Measurements from ENCODE around the gene PQBP1.
A peak's percentile ranks its signal among the peaks of the same experiment; 100 is the strongest.
"Not testable (repeated sequence)": the region's sequence is repeated elsewhere in the genome, so short reads cannot be mapped to it uniquely, and the experiment has no call there.

The PQBP1 gene, protein sequence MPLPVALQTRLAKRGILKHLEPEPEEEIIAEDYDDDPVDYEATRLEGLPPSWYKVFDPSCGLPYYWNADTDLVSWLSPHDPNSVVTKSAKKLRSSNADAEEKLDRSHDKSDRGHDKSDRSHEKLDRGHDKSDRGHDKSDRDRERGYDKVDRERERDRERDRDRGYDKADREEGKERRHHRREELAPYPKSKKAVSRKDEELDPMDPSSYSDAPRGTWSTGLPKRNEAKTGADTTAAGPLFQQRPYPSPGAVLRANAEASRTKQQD

DNA sequence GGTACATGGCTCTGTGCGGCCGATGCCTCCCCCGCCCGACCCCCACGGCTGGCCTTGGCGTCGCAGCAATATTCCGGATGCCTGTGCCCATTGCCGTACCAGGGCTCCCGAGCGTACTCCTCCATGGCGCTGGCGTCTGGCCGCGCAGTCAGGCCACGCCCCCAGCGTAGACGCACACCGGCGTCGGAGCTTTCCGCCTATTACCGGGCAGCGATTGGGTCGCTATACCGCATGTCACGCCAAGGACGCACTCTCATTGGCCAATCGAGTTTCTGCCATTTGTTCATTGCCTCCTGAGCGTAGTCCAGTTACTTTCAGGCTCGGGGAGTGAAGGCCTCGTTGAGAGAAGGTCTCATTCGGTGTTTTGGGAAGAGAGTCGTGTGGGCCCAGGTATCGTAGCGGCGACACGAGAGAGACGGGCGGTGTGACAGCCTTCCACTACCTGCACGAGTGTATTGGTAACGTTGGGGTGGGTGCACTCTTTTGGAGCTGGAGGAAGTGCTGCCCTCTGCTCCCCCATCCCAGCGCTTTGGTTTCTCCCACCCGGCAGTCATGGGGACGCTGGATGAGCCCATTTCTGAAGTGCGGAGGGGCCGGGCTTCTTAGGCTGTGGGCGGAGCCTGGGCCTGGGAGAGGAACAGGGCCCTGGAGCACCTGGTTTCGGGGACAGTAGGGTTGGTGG is at the start of gene PQBP1, which contains the start of gene TIMM17B:
TSS of gene PQBP1 (plus strand) at position 306 of the 682 bp plus-strand sequence. CDS start 580 bp downstream, outside the sequence.
TSS of gene TIMM17B (minus strand) at position 144 of the 682 bp plus-strand sequence. CDS start at position 125, 19 bp downstream.
- DNase-seq, result peak; percentile 75

DNA sequence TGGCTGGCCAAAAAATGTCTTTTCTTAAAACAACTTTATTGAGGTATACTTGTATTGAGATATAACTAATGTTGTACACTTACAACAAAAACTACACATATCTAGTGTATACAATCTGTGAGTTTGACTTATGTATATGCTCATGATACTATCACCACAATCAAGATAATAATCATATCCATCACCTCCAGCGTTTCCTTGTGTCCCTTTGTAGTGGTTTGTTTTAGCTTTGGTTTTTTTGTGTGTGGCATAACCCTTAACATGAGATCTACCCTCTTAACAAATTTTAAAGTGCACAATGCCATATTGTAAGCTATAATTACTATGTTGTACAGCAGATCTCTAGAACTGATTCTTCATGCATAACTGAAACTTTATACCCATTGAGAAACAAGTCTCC is 48.9 kb upstream of the PQBP1 start:
- no peak for DNase-seq

DNA sequence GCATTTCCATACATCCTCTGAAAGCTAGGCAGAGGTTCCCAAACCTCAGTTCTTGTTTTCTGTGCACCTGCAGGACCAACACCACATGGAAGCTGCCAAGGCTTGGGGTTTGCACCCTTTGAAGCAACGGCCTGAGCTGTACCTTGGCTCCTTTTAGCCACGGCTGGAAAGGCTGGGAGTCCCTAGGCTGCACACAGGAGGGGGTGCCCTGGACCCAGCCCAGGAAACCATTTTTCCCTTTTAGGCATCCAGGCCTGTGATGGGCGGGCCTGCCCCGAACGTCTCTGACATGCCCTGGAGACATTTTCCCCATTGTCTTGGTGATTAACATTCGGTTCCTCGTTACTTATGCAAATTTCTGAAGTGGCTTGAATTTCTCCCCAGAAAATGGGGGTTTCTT is 44.9 kb upstream of the PQBP1 start:
- DNase-seq, result no peak

DNA sequence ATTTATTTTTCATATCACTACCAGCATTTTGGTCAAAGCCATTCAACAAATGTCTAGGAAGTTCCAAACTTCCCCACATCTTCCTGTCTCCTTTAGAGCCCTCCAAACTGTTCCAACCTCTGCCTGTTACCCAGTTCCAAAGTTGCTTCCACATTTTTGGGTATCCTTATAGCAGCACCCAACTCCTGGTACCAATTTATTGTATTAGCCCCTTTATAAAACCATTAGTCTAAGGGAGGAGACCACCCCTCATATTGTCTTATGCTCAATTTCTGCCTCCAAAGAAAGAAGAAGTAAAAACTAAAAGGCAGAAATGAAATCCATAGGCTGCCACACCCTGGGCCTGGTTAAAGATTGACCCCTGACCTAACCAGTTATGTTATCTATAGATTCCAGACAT is 44.2 kb upstream of the PQBP1 start:
- not testable (repeated sequence) for DNase-seq

DNA sequence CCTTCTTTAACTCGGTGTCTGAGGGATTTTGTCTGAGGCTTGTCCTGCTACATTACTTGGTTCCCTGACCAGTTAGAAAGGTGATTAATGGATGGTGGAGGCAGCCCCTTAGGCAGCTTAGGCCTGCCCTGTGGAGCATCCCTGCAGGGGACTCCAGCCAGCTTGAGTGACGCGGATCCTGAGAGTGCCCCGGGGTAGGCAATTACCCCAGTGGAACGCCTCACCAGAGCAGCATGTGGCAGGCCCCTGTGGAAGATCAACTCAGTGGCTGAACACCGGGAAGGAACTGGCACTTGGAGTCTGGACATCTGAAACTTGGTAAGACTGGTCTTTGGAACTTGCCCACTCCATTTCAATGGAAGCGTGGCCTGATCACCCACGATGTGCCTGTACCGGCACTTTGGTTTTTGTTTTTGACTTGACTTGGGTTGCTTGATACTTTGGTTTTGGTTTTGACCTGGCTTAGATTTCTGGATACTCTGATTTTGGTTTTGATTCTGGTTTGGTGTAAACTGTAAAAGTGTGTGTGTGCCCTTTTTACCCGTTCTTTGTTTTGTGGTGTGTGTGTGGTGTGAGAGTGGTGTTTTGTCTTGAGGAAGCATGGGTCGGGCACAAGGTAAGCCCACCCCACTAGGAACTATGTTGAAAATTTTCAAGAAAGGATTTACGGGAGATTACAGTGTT is 43.5 kb upstream of the PQBP1 start:
- not testable (repeated sequence) for DNase-seq

DNA sequence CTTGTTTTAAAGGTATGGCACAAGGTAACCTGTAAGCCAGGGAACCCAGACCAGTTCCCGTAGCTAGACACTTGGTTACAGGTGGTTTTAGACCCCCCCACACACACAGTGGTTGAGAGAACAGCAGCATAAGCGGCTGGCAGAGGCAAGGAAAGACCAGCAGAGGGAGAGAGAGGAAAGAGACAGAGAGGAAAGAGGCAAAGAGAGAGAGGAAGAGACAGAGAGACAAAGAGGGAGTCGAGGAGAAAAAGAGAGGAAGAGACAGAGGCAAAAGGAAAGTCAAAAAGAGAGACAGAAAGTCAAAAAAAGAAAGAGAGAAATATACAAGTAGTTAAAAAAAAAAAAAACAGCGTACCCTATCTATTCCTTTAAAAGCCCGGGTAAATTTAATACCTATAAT is 42.8 kb upstream of the PQBP1 start:
- no peak for DNase-seq

DNA sequence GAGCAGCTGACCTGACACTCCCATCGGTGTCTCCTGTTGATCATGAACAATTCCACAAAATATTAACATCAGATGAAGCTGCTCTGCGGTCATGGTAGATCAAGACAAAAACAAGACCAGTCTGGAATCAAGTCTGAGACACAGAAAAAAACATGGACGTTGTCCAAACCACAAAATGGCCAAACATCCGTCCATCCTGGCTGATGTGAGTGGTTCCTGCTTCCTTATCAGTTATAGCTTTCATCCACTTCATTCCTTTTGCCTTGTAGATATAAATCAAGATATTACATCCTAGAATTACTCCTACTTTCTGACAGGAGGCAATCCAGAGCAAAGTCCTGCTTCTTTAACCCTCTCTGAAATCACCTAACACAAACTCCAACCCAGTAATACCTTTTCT is 33.5 kb upstream of the PQBP1 start:
- no peak for DNase-seq

DNA sequence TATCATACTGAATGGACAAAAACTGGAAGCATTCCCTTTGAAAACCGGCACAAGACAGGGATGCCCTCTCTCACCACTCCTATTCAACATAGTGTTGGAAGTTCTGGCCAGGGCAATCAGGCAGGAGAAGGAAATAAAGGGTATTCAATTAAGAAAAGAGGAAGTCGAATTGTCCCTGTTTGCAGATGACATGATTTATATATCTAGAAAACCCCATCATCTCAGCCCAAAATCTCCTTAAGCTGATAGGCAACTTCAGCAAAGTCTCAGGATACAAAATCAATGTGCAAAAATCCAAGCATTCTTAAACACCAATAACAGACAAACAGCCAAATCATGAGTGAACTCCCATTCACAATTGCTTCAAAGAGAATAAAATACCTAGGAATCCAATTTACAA is 25.7 kb upstream of the PQBP1 start:
- DNase-seq, result not testable (repeated sequence)

DNA sequence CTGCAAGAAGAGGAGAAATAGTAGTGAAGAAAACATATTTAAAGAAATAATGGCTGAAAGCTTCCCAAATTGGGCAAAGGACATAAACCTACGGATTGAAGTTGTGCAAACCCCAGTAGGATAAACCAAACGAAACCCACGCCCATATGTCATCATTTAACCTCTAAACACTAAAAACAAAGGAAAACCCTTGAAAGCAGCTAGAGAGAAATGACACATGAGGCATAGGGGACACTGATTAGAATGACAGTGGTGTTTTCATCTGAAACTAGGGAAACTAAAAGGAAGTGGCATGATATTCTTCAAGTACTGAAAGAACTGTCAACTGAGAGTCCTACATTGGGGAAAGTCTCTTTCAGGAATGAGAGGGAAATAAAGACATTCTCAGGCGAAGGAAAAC is 20.8 kb upstream of the PQBP1 start:
- DNase-seq, result not testable (repeated sequence)

DNA sequence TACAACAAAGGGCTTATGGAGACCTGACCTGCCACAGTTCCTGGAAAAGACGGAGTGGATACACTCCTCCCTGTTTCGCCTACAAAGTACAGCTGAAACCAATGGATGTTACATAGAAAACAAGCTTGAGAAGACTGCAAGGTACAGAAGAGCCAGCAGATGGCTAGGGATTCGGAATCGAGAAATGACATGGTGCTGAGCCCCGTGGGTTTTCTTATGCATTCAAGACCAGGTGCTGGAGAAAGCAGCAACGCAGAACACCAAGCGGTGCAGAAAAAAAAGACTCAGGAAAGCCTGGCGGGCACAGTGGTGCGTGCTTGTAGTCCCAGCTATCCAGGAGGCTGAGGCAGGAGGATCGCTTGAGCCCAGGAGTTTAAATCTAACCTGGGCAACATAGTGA is 14.0 kb upstream of the PQBP1 start:
- DNase-seq, result no peak

DNA sequence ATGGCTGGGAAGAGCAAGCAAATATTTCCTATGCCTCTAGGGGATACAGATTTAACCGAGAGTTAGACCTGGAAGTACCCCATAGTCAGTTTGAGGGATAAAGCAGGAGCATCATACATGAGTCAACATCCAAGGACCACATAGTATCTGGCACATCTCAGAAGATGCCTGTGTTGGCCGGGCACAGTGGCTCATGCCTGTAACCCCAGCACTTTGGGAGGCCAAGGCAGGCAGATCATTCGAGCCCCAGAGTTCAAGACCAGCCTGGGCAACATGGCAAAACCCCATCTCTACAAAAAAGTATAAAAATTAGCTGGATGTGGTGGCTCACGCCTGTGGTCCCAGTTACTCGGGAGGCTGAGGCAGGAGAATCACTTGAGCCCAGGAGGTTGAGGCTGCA is 11.1 kb upstream of the PQBP1 start:
- not testable (repeated sequence) for DNase-seq

DNA sequence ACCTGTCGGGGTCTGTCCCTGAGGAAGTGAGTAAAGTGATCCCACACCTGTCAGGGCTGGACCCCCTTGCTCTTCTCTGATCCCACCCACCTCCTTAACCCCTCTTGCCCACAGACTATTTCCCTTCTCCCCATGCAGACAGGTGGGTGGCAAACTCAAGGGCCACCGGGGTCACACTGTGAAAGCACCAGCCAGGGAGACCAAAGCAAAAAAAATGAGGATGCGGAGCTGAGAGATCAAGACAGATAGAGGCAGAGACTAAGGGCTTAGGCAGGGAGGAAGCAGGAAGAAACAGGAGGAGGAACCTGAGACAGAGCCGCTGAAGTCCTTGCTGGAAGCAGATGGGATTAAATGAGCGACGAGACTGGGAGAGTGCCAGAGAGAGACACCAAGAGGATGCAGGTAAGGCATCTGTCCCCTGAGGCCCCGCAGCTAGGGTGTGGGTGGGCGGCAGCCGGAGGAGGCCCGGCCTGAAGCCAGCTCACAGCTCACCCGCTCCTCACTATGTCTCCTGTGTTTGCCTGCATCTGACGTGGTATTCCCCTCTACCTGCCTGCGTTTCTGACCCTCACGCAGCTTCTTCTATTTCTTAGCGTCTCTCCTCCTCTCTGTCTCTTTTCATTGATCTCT is 7.3 kb upstream of the PQBP1 start:
- no peak for DNase-seq

DNA sequence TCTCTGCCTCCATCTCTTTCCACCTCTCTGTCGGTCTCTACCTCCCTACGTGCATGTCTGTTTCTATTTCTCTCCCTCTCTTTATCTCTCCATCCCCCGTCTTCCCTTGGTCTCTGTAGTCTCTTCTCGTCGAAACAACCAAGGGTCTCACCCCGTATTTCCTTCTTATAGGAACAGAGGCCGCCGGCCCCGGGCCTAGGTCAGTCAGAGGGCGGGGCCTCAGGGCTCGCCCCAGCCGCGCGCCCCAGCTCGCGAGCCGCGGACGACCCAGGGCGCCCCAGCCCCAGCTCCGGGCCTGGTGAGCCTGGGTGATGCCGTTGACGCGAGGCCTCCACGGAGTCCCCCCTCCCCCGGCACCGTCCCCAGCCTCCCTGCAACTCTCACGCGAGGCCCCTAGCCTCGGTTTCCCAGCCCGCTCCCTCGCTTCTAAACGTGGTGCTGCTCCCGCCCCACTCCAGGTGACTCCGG is 6.8 kb upstream of the PQBP1 start:
- no peak for DNase-seq

DNA sequence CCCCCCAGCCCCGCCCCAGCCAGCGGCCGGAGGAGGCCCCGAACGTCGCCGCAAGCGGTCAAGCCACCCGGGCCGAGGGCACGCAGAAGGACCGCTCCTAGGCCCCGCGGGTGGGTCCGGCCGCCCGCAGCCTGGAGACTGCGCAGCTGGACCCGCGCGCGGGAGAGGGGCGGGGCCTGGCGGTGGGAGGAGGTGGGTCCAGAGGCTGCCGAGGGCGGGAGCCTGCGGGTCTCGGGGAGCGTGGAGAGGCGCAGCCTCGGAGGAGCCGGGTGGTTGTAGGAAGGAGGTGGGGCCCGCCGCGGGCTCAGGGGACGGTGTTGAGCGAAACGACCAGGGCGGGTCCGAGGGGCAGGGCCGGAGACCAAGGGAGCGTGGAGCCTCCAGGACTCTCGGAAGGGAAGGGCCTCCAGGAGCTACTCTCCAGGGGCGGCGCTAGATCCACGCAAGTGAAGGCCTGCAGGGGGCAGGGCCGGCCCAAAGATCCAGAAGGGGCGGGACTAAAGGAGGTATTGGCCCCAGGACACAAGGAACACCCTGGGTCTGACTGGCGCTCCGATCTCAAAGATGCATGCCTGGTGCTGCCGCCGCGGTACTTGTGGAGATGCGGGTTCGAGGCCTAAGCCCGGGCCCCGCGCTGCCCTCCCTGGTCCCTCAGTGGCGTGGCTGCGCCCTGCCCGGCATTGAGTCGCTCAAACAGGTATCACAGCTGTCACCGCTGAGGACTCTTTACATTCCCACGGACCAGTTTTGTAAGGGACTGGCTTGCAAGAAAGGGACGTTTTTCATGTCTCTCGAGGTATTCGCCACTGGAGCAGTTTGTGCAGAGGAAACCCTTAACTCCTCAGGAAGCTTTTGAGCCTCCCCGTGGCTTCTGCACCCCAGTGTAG is 6.1 kb upstream of the PQBP1 start:
- DNase-seq, result no peak

DNA sequence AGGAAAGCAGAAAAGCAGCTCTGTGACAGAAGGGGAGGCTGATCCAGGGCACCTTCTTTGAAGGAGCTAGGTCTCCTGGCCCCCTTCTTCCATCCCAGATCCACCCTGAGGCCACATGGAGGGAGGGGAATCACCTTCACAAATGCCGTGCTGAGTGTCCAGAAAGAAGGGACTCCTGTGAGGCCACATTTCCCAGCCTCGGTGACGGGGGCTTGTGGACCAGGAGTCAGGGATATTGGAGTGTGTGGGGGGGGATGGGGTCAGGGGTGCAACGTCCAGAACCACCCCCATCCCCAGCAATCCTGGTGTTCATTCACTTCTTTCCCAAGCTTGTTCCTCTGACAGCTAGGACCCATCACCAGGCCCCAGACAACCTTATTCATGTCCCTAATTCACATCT is 4.8 kb upstream of the PQBP1 start:
- DNase-seq, result no peak

DNA sequence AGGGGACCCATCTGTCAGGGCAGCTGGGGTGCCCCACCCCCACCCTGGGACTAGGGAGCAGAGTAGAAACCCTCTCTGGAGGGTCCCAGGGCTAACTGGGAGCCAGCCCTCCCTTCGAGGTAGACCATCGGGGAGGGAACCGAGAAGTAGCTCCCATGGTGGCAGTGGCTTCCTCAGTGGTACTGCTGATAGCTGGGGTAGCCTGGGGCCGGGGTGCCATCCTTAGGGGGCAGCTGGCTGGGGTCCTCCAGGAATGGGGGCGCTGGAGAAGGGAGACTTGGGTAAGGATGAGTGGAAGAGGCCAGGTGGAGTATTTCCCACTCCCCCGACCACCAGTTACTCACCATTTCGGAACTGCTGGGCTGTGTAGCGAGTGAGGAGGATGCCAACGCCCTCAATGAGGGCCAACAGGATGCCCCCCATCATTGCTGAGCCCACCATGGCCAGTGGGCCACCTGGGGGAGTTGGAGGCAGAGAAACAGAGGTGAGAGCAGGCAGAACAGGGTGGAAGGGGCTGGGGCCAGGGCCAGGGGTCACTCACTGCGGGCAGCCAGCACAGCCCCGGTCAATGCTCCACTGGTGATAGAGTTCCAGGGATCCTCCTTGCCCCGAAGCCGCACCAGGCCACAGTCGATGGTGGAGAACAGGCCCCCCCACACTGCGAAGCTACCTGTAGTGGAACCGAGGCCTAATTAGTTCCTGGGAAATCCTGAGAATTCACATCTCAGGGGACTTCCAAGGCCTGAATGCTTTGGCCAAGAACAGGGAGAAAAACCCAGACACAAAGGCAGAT is 4.0 kb upstream of the PQBP1 start:
- DNase-seq, result no peak

DNA sequence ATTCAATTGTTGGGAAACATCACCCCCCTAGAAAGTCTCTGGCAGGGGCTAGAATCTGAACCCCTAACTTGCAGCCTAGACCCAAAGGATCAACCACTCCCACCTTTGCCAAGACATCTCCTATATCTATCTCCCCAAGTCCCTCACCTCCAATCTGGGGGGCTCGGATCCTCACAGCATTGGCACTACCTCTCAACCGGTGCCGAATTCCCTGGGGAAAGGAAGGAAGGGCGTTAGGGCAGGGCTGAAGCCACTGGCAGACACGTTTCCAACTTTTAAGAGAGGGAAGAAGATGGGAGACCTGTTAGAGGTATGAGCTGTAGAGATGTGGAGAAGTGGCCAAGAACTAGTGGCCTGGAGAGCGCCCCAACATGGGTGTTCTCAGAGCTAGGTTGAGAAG is 2.8 kb upstream of the PQBP1 start:
- DNase-seq, result no peak

DNA sequence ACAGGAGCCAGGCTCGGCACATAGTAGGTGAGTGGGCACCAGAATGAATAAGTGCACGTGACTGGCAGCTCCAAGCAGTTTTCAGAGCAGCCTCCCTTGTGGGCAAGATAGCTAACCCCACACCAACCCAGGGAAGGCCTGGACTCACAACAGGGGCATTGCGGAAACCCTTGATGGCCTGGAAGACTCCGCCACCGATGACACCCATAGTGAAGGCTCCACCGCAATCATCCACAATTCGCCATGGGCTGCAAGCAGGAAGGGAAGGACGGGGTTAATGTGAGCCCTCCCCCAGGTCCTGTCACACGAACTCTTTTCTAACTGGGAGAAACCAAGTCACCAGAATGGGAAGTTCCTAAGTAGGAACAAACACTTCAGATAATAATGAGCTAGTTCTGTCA is 1.1 kb upstream of the PQBP1 start:
- DNase-seq, result no peak

DNA sequence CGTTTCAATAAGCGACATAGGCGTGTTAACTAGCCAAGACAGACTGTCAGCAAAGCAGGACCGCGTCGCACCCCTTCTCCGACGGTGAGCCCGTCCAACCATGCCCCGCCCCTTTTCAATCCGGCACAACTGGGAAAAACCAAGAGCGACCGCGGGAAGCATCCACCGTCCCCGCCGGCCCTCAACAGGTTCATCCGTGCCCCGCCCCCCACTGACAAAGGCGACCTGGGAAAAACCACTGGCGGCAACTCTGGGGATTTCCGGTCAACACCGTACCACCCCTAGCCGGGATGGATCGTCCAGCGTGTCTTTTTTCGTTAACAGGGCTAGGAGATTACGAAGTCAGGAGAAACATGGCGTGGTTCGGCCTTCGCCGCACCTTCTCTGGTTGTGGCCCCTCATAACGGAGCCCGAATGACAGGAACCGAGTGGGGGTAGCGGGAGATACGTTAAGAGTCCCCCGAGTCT is 539 bp upstream of the PQBP1 start:
- DNase-seq, result peak; percentile 2

DNA sequence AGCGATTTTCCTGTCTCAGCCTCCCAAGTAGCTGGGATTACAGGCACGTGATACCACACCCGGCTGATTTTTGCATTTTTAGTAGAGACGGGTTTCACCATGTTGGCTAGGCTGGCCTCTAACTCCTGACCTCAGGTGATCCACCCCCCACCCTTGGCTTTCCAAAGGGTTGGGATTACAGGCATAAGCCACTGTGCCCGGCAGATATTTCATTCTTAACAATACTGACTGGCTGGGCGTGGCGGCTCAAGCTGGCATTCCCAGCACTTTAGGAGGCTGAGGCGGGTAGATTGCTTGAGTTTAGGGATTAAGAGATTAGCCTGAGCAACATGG is 1.3 kb downstream of the PQBP1 start:
- no peak for DNase-seq

DNA sequence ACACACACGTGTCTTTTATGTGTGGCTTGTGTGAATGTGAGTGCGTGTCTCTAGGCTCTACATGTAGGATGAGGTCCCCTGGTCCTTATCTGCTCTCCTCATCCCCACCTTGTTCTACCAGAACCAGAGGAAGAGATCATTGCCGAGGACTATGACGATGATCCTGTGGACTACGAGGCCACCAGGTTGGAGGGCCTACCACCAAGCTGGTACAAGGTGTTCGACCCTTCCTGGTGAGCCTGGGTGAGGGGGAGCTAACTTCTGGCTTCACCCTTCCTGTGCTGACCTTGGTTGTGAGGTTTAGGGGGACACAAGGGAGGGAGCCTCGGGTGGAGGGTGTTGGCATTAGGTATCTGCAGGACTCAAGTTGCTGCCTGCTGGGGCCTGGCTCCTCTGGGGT is 3.3 kb downstream of the PQBP1 start:
- DNase-seq, result no peak

DNA sequence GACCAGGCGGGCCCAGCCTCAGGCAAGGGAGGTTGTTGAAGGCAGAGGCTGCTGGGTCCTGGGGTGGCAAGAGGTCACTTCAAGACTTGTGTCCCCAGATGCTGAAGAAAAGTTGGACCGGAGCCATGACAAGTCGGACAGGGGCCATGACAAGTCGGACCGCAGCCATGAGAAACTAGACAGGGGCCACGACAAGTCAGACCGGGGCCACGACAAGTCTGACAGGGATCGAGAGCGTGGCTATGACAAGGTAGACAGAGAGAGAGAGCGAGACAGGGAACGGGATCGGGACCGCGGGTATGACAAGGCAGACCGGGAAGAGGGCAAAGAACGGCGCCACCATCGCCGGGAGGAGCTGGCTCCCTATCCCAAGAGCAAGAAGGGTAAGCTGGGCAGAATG is 4.4 kb downstream of the PQBP1 start:
- no peak for DNase-seq
